H1 (cell line): ENCODE measurements around the gene FA2H. TPM values are rescaled to one million over a fixed set of nuclear protein-coding genes. Genes with fewer than 3 reads are reported as not detected.

Source experiments
- CTCF ChIA-PET: fragments of 300-600 bp; sonication (Branson Sonifier 250); formaldehyde crosslinking; loops from one replicate; lab custom pipeline; 2021; ENCODE audit not compliant: partially characterized antibody; lab: Charles Lee
- POLR2A ChIA-PET: fragments of 300-600 bp; sonication (Branson Sonifier 250); formaldehyde crosslinking; loops from one replicate; lab custom pipeline; 2021; ENCODE audit warnings: inconsistent platforms; ENCODE audit not compliant: partially characterized antibody; lab: Charles Lee
- DNase-seq, 2 experiments: peaks; one replicate each; pipeline versions ENCODE4 v3.0.0 to v3.0.0-alpha.2; 2010 to 2022; ENCODE audit warnings: low spot score in 2 of 2, low read depth in 1 of 2, mixed read lengths in 1 of 2
- FAIRE-seq: peaks from 2 replicates; lab custom pipeline; 2011; peaks lifted over from hg19 to GRCh38; lab: Jason Lieb, UNC
- H2AFZ ChIP-seq: 2 replicates; pipeline ENCODE4 v1.8.1; 2012; ENCODE audit warnings: low read length, inconsistent platforms
- H2AK5ac ChIP-seq: 2 replicates; pipeline ENCODE4 v1.6.1; 2013; ENCODE audit warnings: low read depth, low read length
- H2BK120ac ChIP-seq: replicated peaks from 2 replicates; pipeline ENCODE3; 2013; ENCODE audit warnings: low read depth, low read length, inconsistent platforms
- H2BK12ac ChIP-seq: 2 replicates; pipeline ENCODE4 v1.6.1; 2013; ENCODE audit warnings: low read depth, low read length
- H2BK15ac ChIP-seq: 2 replicates; pipeline ENCODE4 v1.6.1; 2013; ENCODE audit warnings: low read length
- H2BK20ac ChIP-seq: 2 replicates; pipeline ENCODE4 v1.6.1; 2013; ENCODE audit warnings: low read length
- H2BK5ac ChIP-seq: 2 replicates; pipeline ENCODE4 v1.6.1; 2013; ENCODE audit warnings: low read depth, low read length
- H3K14ac ChIP-seq: 2 replicates; pipeline ENCODE4 v1.6.1; 2013; ENCODE audit warnings: inconsistent platforms; ENCODE audit not compliant: insufficient read length
- H3K18ac ChIP-seq: 2 replicates; pipeline ENCODE4 v1.6.1; 2013; ENCODE audit warnings: low read length; ENCODE audit errors: extremely low read depth
- H3K23ac ChIP-seq: 2 replicates; pipeline ENCODE4 v1.6.1; 2013; ENCODE audit warnings: inconsistent platforms; ENCODE audit not compliant: insufficient read length
- H3K23me2 ChIP-seq: 2 replicates; pipeline ENCODE4 v1.6.1; 2013; ENCODE audit warnings: low read depth, low read length
- H3K27ac ChIP-seq: 2 replicates; pipeline ENCODE4 v1.6.1; 2011; ENCODE audit warnings: low read depth, low read length, inconsistent platforms
- H3K27me3 ChIP-seq, 4 experiments: replicated peaks in 1 of 4; 1 replicate in 1 of 4; 2 replicates in 3 of 4; pipeline versions ENCODE4 v1.6.1 to v1.8.1; 2011 to 2013; ENCODE audit warnings: low read length in 3 of 4, mild to moderate bottlenecking in 3 of 4, inconsistent platforms in 2 of 4, mixed read lengths in 2 of 4, moderate library complexity in 1 of 4; ENCODE audit not compliant: control insufficient read depth in 3 of 4, insufficient read depth in 3 of 4; ENCODE audit errors: extremely low read depth in 1 of 4
- H3K36me3 ChIP-seq, 4 experiments: 2 replicates each; pipeline versions ENCODE4 v1.6.1 to v1.8.1; 2011 to 2013; ENCODE audit warnings: mild to moderate bottlenecking in 4 of 4, low read length in 3 of 4, moderate library complexity in 2 of 4, control low read depth in 1 of 4, inconsistent platforms in 1 of 4; ENCODE audit not compliant: insufficient read depth in 4 of 4, control insufficient read depth in 2 of 4
- H3K4ac ChIP-seq: replicated peaks from 2 replicates; pipeline ENCODE3; 2013; ENCODE audit warnings: low read length, low read depth, mixed read lengths, inconsistent platforms; ENCODE audit not compliant: insufficient read length
- H3K4me1 ChIP-seq, 4 experiments: replicated peaks in 1 of 4; 1 replicate in 1 of 4; 2 replicates in 3 of 4; pipeline versions ENCODE4 v1.6.1 to v1.8.1; 2011 to 2013; ENCODE audit warnings: low read length in 3 of 4, inconsistent platforms in 2 of 4, mixed read lengths in 1 of 4; ENCODE audit not compliant: insufficient read depth in 4 of 4, control insufficient read depth in 3 of 4
- H3K4me2 ChIP-seq, 2 experiments: 2 replicates each; pipeline versions ENCODE4 v1.6.1 to v1.8.1; 2011 to 2013; ENCODE audit warnings: low read depth in 2 of 2, low read length in 2 of 2, control low read depth in 1 of 2, inconsistent platforms in 1 of 2, mild to moderate bottlenecking in 1 of 2; ENCODE audit not compliant: insufficient read depth in 1 of 2
- H3K4me3 ChIP-seq, 4 experiments: fragments of 200-600, 300-600 bp in 1 of 4; sonication (generic), shearing (Covaris generic), sonication (Bioruptor Twin) in 1 of 4; 2 replicates each; pipeline versions ENCODE4 v1.5.1 to v1.8.1; 2011 to 2016; ENCODE audit warnings: low read length in 4 of 4, low read depth in 3 of 4, control low read depth in 2 of 4, inconsistent platforms in 2 of 4, mild to moderate bottlenecking in 2 of 4, mixed read lengths in 1 of 4, moderate library complexity in 1 of 4; ENCODE audit not compliant: insufficient read depth in 2 of 4; ENCODE audit errors: extremely low read depth in 1 of 4
- H3K56ac ChIP-seq: replicated peaks from 2 replicates; pipeline ENCODE3; 2013; ENCODE audit warnings: low read depth, mild to moderate bottlenecking, mixed read lengths, low read length, inconsistent platforms; ENCODE audit not compliant: insufficient read length
- H3K79me1 ChIP-seq: 2 replicates; pipeline ENCODE4 v1.6.1; 2013; ENCODE audit warnings: low read depth, low read length, control low read depth
- H3K79me2 ChIP-seq, 2 experiments: 2 replicates each; pipeline versions ENCODE4 v1.6.1 to v1.8.1; 2012 to 2013; ENCODE audit warnings: low read length in 2 of 2, mild to moderate bottlenecking in 2 of 2, inconsistent platforms in 1 of 2; ENCODE audit not compliant: insufficient read depth in 2 of 2, control insufficient read depth in 1 of 2
- H3K9ac ChIP-seq, 4 experiments: replicated peaks in 1 of 4; 1 replicate in 1 of 4; 2 replicates in 3 of 4; pipeline versions ENCODE4 v1.6.1 to v1.8.1; 2011 to 2013; ENCODE audit warnings: low read depth in 3 of 4, low read length in 3 of 4, control low read depth in 2 of 4, mild to moderate bottlenecking in 2 of 4, moderate library complexity in 2 of 4, inconsistent platforms in 1 of 4; ENCODE audit errors: extremely low read depth in 1 of 4
- H3K9me3 ChIP-seq, 2 experiments: 2 replicates each; pipeline versions ENCODE4 v1.6.1 to v1.8.1; 2012 to 2013; ENCODE audit warnings: mild to moderate bottlenecking in 2 of 2, moderate library complexity in 2 of 2, control low read depth in 1 of 2, inconsistent platforms in 1 of 2, low read depth in 1 of 2, low read length in 1 of 2, mixed read lengths in 1 of 2; ENCODE audit not compliant: insufficient read depth in 2 of 2
- H4K20me1 ChIP-seq, 2 experiments: replicated peaks in 1 of 2; 2 replicates each; pipeline versions ENCODE3 to v1.8.1; 2011 to 2013; ENCODE audit warnings: inconsistent platforms in 2 of 2, low read length in 2 of 2, mild to moderate bottlenecking in 1 of 2; ENCODE audit not compliant: insufficient read depth in 2 of 2, control insufficient read depth in 1 of 2
- H4K5ac ChIP-seq: 2 replicates; pipeline ENCODE4 v1.6.1; 2013; ENCODE audit warnings: low read length, low read depth, mixed read lengths, inconsistent platforms; ENCODE audit not compliant: insufficient read length
- H4K8ac ChIP-seq: 2 replicates; pipeline ENCODE4 v1.8.0; 2013; ENCODE audit warnings: mild to moderate bottlenecking, moderate library complexity, low read length, inconsistent platforms; ENCODE audit not compliant: insufficient read depth; ENCODE audit errors: extremely low read depth
- H4K91ac ChIP-seq: replicated peaks from 2 replicates; pipeline ENCODE3; 2013; ENCODE audit warnings: low read length, mixed read lengths, inconsistent platforms; ENCODE audit not compliant: insufficient read length
- ASH2L ChIP-seq: fragments of 200-600, 300-600 bp; sonication (generic); IDR thresholded peaks from one replicate; pipeline ENCODE4 v1.7.1; 2017; ENCODE audit warnings: low read length
- BACH1 ChIP-seq: IDR thresholded peaks from 2 replicates; pipeline ENCODE4 v1.6.1; 2012; ENCODE audit warnings: low read length, improper control_type of control experiment
- BRCA1 ChIP-seq: IDR thresholded peaks from 2 replicates; pipeline ENCODE4 v1.6.1; 2012; ENCODE audit warnings: low read depth, low read length, improper control_type of control experiment
- EGR1 ChIP-seq: IDR thresholded peaks from 2 replicates; pipeline ENCODE4 v1.6.1; 2011; ENCODE audit warnings: low read depth, low read length, borderline replicate concordance
- EP300 ChIP-seq, 2 experiments: IDR thresholded peaks; 1 replicate in 1 of 2; 2 replicates in 1 of 2; pipeline ENCODE4 v1.6.1; 2011 to 2012; ENCODE audit warnings: low read depth in 2 of 2, low read length in 2 of 2, mild to moderate bottlenecking in 2 of 2, borderline replicate concordance in 1 of 2, inconsistent platforms in 1 of 2, moderate library complexity in 1 of 2
- FOSL1 ChIP-seq: IDR thresholded peaks from 2 replicates; pipeline ENCODE4 v1.6.1; 2011; ENCODE audit warnings: mild to moderate bottlenecking, low read depth, low read length, moderate library complexity; ENCODE audit not compliant: insufficient read depth
- JUN ChIP-seq: IDR thresholded peaks from 2 replicates; pipeline ENCODE4 v1.6.1; 2011; ENCODE audit warnings: low read depth, mild to moderate bottlenecking, improper control_type of control experiment, low read length
- KDM5A ChIP-seq: fragments of 200-600 bp; IDR thresholded peaks from 2 replicates; pipeline ENCODE4 v1.7.1; 2012; ENCODE audit warnings: mild to moderate bottlenecking, low read length, inconsistent platforms, mixed read lengths
- MAFK ChIP-seq: IDR thresholded peaks from 2 replicates; pipeline ENCODE4 v1.6.1; 2012; ENCODE audit warnings: low read depth, mild to moderate bottlenecking, improper control_type of control experiment, low read length
- NANOG ChIP-seq: IDR thresholded peaks from 2 replicates; pipeline ENCODE4 v1.6.1; 2011; ENCODE audit warnings: low read length, low read depth, mild to moderate bottlenecking, inconsistent platforms; ENCODE audit not compliant: insufficient read depth, poor library complexity, severe bottlenecking
- PHF8 ChIP-seq: fragments of 200-600 bp; sonication (generic); conservative IDR thresholded peaks from 2 replicates; pipeline ENCODE4 v1.7.1; 2012; ENCODE audit warnings: low read depth, mild to moderate bottlenecking, inconsistent platforms, low read length, moderate library complexity
- SAP30 ChIP-seq: fragments of 300-600 bp; sonication (generic); IDR thresholded peaks from 2 replicates; pipeline ENCODE4 v1.7.1; 2012; ENCODE audit warnings: low read length, moderate library complexity, mild to moderate bottlenecking, inconsistent platforms; ENCODE audit not compliant: insufficient read depth, insufficient replicate concordance
- TBP ChIP-seq: IDR thresholded peaks from 2 replicates; pipeline ENCODE4 v1.6.1; 2011; ENCODE audit warnings: low read depth, low read length, improper control_type of control experiment
- WGBS, 2 experiments: shearing (Covaris generic) in 1 of 2; methylation state at CpG; one replicate each; pipeline versions ENCODE4 v1.1.6 to v1.1.7; 2013 to 2015; ENCODE audit warnings: low lambda C conversion rate in 2 of 2, mixed read lengths in 2 of 2, inconsistent platforms in 1 of 2, low coverage in 1 of 2, missing lambda C conversion rate in 1 of 2; ENCODE audit not compliant: insufficient replicate concordance in 2 of 2, insufficient coverage in 1 of 2, insufficient read length in 1 of 2; ENCODE audit errors: extremely low coverage in 1 of 2, missing lambda C conversion rate in 1 of 2; 5-methylcytosine and 5-hydroxymethylcytosine counted together
- polyA plus RNA-seq, 7 experiments: library from polyadenylated mRNA; depleted of rRNA in 3 of 7; stranded (reverse) in 5 of 7; unstranded in 2 of 7; fragments of >200 nt in 5 of 7; fragments of 200-250 nt in 2 of 7; gene quantifications; 1 replicate in 5 of 7; 2 replicates in 1 of 7; 4 replicates in 1 of 7; pipeline versions ENCODE4 v1.2.1 to v1.2.3, GENCODE V29; 2011 to 2013; ENCODE audit warnings: missing spikeins in 2 of 7, mixed read lengths in 2 of 7
- total RNA-seq: library from RNA; stranded (reverse); fragmentation: NEBNext Ultra II Directional; extraction: Animal tissue kit (Norgen Biotek cat#: 25700); gene quantifications from 2 replicates; pipeline ENCODE4 v1.2.1, GENCODE V29; 2021

The FA2H gene
- total and polyA plus RNA-seq, 2 of the 8 experiments (the other 6 are each of a cell fraction or from before 2014, with no cell fraction given), result 2.1 to 2.5 TPM

DNA sequence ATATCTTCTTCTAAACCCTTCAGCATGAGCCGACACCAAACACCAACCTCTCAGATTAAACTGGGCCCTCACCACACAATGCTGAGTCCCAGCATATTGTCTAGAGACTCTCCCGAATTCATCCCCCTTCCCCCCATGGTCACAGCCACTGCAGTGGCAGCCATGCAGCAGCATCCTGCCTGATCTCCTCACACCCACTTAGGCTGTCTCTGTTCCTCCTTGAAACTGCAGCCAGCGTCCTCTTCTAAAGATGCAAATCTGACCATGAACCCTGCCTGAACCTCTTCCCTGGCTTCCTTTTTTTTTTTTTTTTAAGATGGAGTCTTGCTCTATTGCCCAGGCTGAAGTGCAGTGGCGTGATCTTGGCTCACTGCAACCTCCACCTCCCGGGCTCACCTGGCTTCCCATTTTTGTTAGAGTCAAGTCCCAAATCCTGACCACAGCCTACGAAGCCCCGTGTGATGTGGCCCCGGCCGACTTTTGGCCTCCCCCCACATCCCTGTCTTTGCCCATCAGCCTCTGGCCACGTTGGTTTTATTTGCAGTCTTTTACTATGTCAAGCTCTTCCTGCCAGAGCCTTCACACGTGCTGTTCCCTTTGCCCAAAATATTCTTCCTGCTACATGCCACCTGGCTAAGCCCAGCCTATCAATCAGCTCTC is 2.8 kb downstream of the FA2H start:
- H2BK15ac ChIP-seq, result no peak overlapping the region
- H2BK5ac ChIP-seq, result no peak overlapping the region
- FAIRE-seq (no peak), DNase-seq (no peak)
- H3K27ac ChIP-seq, result no peak overlapping the region
- no peak overlapping the region for H2BK120ac ChIP-seq
- no peak overlapping the region for H4K5ac ChIP-seq
- H3K79me2 ChIP-seq, result no peaks in the 10 kb centered on the region
- no peak overlapping the region for H3K23ac ChIP-seq
- H2AK5ac ChIP-seq, result no peak overlapping the region
- WGBS, 2 experiments, result 73% methylated on average over 10 of the region's 11 CpGs; no CpG with 5 or more reads in 1 of the 2 experiments
- H4K8ac ChIP-seq, result no peak overlapping the region
- H4K91ac ChIP-seq, result no peak overlapping the region
- no peaks in the 10 kb centered on the region for H3K36me3 ChIP-seq
- no peak overlapping the region for H3K56ac ChIP-seq
- no peak overlapping the region for H3K4ac ChIP-seq
- peaks cover 0 to 21% (median 16%) of the 10 kb centered on the region in 4 experiments; a peak in 6 of 7 replicates for H3K27me3 ChIP-seq
- no peak overlapping the region for H3K14ac ChIP-seq
- H4K20me1 ChIP-seq, result no peaks in the 10 kb centered on the region
- no peak overlapping the region for H3K4me2 ChIP-seq
- no peak overlapping the region for H3K18ac ChIP-seq
- H3K4me1 ChIP-seq, result peaks cover 0 to 6% (median 2%) of the 10 kb centered on the region in 4 experiments; a peak in 1 of 7 replicates
- H3K23me2 ChIP-seq, result peaks cover 8% of the 10 kb centered on the region; the same call in 1 of the 2 replicates
- POLR2A ChIA-PET, result no interaction called here
- H2BK20ac ChIP-seq, result no peak overlapping the region
- no peaks in the 10 kb centered on the region for H3K79me1 ChIP-seq
- CTCF ChIA-PET, result interaction anchor here (0.7 to 4.9 kb wide), 6 partner anchors 9 to 92 kb away, joined by 3 to 37 read pairs (median 4); no protein-coding TSS in a partner anchor
- H2BK12ac ChIP-seq, result no peak overlapping the region
- no peak overlapping the region for H2AFZ ChIP-seq
- H3K4me3 ChIP-seq, result no peak overlapping the region
- H3K9me3 ChIP-seq, result no peaks in the 10 kb centered on the region
- no peak overlapping the region for H3K9ac ChIP-seq
- TF ChIP-seq FOSL1, result no peak
- no peak for TF ChIP-seq EP300 (IDR thresholded peaks at IDR 0.05; ENCODE audit: borderline replicate concordance in 1 of 2, low read depth in 2 of 2, low read length in 2 of 2)
- no peak for TF ChIP-seq ASH2L
- TF ChIP-seq MAFK, result no peak
- TF ChIP-seq TBP, result no peak
- TF ChIP-seq NANOG, result no peak
- TF ChIP-seq BRCA1, result no peak
- TF ChIP-seq SAP30, result no peak
- TF ChIP-seq KDM5A, result no peak
- TF ChIP-seq EGR1, result no peak
- TF ChIP-seq PHF8, result no peak
- TF ChIP-seq JUN, result no peak
- TF ChIP-seq BACH1, result no peak
